Urothelium cell line (cell line): ENCODE results near the gene MTG1.
"Not testable (repeated sequence)": the region's sequence is repeated elsewhere in the genome, so short reads cannot be mapped to it uniquely, and the experiment has no call there.

Experiments
- DNase-seq: peaks from one replicate; pipeline ENCODE4 v3.0.0; 2011; ENCODE audit warnings: low spot score, mixed read lengths
- FAIRE-seq: peaks from 2 replicates; lab custom pipeline; 2011; peaks lifted over from hg19 to GRCh38; lab: Jason Lieb, UNC

The MTG1 gene

GRCh38 chr10:133462512-133463305 lies 68.8 kb downstream of the MTG1 start:
- DNase-seq (no peak), FAIRE-seq (no peak)

GRCh38 chr10:133464582-133465031 lies 70.7 kb downstream of the MTG1 start:
- DNase-seq, result no peak
- FAIRE-seq, result no peak

GRCh38 chr10:133465191-133465949 lies 71.4 kb downstream of the MTG1 start:
- DNase-seq, result no peak
- FAIRE-seq, result no peak

GRCh38 chr10:133465950-133466474 lies 72.1 kb downstream of the MTG1 start:
- DNase-seq (no peak), FAIRE-seq (no peak)

- FAIRE-seq, result no peak
These were observed 72.8 kb downstream of the MTG1 start for GRCh38 chr10:133466683-133467275.

GRCh38 chr10:133467286-133467911 lies 73.4 kb downstream of the MTG1 start:
- no peak for DNase-seq

More at GRCh38 chr10:133466683-133467275, 72.8 kb downstream of the MTG1 start:
- DNase-seq, result no peak

GRCh38 chr10:133469205-133469604 lies 75.2 kb downstream of the MTG1 start:
- FAIRE-seq, DNase-seq: not testable (repeated sequence)

More at GRCh38 chr10:133467286-133467911, 73.4 kb downstream of the MTG1 start:
- no peak for FAIRE-seq

- DNase-seq, result no peak
These were observed 77.5 kb downstream of the MTG1 start for GRCh38 chr10:133471300-133472109.

More at GRCh38 chr10:133471300-133472109, 77.5 kb downstream of the MTG1 start:
- no peak for FAIRE-seq
